PC-9 (cell line): Measurements from ENCODE around the gene TMEM18. TPM values are rescaled to one million over a fixed set of nuclear protein-coding genes. Genes with fewer than 3 reads are reported as not detected.
A peak's percentile ranks its signal among the peaks of the same experiment; 100 is the strongest.

Source experiments
- BruUV-seq: library from RNA; stranded (reverse); fragments of 400-500 nt; replicated peaks from 2 replicates; lab custom pipeline; 2021; lab: Mats Ljungman, UMichigan
- CTCF ChIA-PET: fragments of 300-600 bp; sonication (Branson Sonifier 250); formaldehyde crosslinking; loops from one replicate; lab custom pipeline; 2022; ENCODE audit warnings: antibody characterized with exemption; lab: Charles Lee
- POLR2A ChIA-PET: fragments of 300-600 bp; sonication (Branson Sonifier 250); formaldehyde crosslinking; loops from one replicate; lab custom pipeline; 2022; ENCODE audit warnings: antibody characterized with exemption; ENCODE audit not compliant: unreplicated experiment; lab: Charles Lee
- DNase-seq, 2 experiments: peaks; one replicate each; pipeline versions ENCODE4 v3.0.0 to v3.0.0-alpha.2; 2015 to 2022; ENCODE audit warnings: mixed read lengths in 1 of 2
- H2AFZ ChIP-seq: fragments of 200-600 bp; sonication (generic); 2 replicates; pipeline ENCODE4 v1.8.1; 2017; ENCODE audit warnings: antibody characterized with exemption
- H3F3A ChIP-seq: fragments of 200-600 bp; sonication (generic); 2 replicates; pipeline ENCODE4 v1.8.1; 2017; ENCODE audit warnings: antibody characterized with exemption, mild to moderate bottlenecking, low read depth; ENCODE audit not compliant: insufficient read depth
- H3K27ac ChIP-seq: fragments of 200-600 bp; sonication (generic); 2 replicates; pipeline ENCODE4 v1.6.1; 2016; ENCODE audit warnings: mixed run types
- H3K27me3 ChIP-seq: fragments of 200-600 bp; sonication (generic); 2 replicates; pipeline ENCODE4 v1.6.1; 2016; ENCODE audit warnings: low read depth, mixed run types; ENCODE audit not compliant: insufficient read depth
- H3K36me3 ChIP-seq: fragments of 200-600 bp; sonication (generic); 2 replicates; pipeline ENCODE4 v1.6.1; 2016; ENCODE audit warnings: low read depth, mixed run types
- H3K4me1 ChIP-seq: fragments of 200-600 bp; sonication (generic); replicated peaks from 2 replicates; pipeline ENCODE4 v1.6.1; 2016; ENCODE audit warnings: mixed run types; ENCODE audit not compliant: insufficient read depth
- H3K4me2 ChIP-seq: fragments of 200-600 bp; sonication (generic); 2 replicates; pipeline ENCODE4 v1.6.1; 2017; ENCODE audit warnings: mixed run types
- H3K4me3 ChIP-seq: fragments of 200-600 bp; sonication (generic); 2 replicates; pipeline ENCODE4 v1.6.1; 2016; ENCODE audit warnings: mixed run types
- H3K79me2 ChIP-seq: fragments of 200-600 bp; sonication (generic); 2 replicates; pipeline ENCODE4 v1.6.1; 2017; ENCODE audit warnings: low read depth, mixed run types
- H3K9me2 ChIP-seq: fragments of 200-600 bp; sonication (generic); 2 replicates; pipeline ENCODE4 v1.8.1; 2017; ENCODE audit warnings: mild to moderate bottlenecking; ENCODE audit not compliant: insufficient read depth
- H3K9me3 ChIP-seq: fragments of 200-600 bp; sonication (generic); 2 replicates; pipeline ENCODE4 v1.8.1; 2016; ENCODE audit warnings: low read depth; ENCODE audit not compliant: insufficient read depth
- H4K20me1 ChIP-seq: fragments of 200-600 bp; sonication (generic); 2 replicates; pipeline ENCODE4 v1.8.1; 2017; ENCODE audit not compliant: insufficient read depth
- EZH2 ChIP-seq: fragments of 200-600 bp; sonication (generic); IDR thresholded peaks from 2 replicates; pipeline ENCODE4 v1.8.0; 2017; ENCODE audit warnings: antibody characterized with exemption, low read depth
- intact Hi-C: fragments of 100-400 bp; cut with micrococcal nuclease; formaldehyde crosslinking; loops from one replicate; pipeline ENCODE4 v1.10.0; 2022; ENCODE audit not compliant: unreplicated experiment
- total RNA-seq: library from RNA; stranded (reverse); gene quantifications from 2 replicates; pipeline ENCODE4 v1.2.3, GENCODE V29; 2021
- TF ChIP-seq, protein P1 (sequence below): fragments of 200-600 bp; sonication (generic); conservative IDR thresholded peaks from 2 replicates; pipeline ENCODE4 v1.6.1; 2017; ENCODE audit warnings: mixed run types, antibody characterized with exemption, mild to moderate bottlenecking, moderate library complexity

Gene TMEM18
- total RNA-seq, 1 experiment from 2014 or later, result 30.5 TPM

DNA sequence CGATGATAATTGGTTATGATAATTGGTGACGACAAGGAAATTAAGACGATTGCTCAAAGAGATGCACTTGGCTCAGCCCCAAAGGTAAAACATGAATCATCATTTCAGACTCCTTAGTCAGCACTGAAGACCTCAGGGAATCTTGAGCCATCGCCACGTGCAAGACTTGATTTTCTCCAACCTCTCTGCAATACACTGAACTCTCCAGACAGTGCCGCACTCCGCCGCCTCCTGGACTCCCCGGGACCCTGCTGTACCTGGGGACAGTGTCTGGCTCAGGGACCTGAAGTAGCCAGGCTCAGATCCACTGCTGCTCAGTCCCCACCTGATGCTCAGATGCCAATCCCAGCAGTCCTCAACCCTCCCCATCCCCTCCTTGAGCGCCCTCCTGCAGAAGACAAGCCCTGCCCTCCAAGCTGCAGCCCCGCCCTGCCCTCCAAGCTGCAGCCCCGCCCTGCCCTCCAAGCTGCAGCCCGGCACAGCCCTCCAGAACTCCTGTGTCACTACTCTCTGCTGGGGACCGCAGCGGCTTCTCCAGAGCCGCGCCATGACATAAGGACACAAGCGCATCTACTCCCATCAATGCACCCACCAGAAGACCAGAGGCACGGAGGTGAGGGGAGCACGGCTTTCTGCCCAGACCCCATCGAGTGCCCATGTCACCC lies 1.1 kb downstream of the TMEM18 start:
- TF ChIP-seq EZH2, result no peak
- TF ChIP-seq, protein P1, sequence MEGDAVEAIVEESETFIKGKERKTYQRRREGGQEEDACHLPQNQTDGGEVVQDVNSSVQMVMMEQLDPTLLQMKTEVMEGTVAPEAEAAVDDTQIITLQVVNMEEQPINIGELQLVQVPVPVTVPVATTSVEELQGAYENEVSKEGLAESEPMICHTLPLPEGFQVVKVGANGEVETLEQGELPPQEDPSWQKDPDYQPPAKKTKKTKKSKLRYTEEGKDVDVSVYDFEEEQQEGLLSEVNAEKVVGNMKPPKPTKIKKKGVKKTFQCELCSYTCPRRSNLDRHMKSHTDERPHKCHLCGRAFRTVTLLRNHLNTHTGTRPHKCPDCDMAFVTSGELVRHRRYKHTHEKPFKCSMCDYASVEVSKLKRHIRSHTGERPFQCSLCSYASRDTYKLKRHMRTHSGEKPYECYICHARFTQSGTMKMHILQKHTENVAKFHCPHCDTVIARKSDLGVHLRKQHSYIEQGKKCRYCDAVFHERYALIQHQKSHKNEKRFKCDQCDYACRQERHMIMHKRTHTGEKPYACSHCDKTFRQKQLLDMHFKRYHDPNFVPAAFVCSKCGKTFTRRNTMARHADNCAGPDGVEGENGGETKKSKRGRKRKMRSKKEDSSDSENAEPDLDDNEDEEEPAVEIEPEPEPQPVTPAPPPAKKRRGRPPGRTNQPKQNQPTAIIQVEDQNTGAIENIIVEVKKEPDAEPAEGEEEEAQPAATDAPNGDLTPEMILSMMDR, result peak; percentile 56; the same call in 1 of the 2 replicates
- Histone ChIP-seq H3K9me2 (no peaks in the 10 kb centered on the region), H3K27ac (peak overlapping the region; percentile 57), H3K79me2 (peaks cover 37% of the 10 kb centered on the region), H3K27me3 (peaks cover under 1% of the 10 kb centered on the region; the same call in 1 of the 2 replicates), H2AFZ (peak overlapping the region; percentile 74; the same call in 1 of the 2 replicates), H3K4me2 (peak overlapping the region; percentile 94), H3K36me3 (peaks cover 8% of the 10 kb centered on the region), H3K4me3 (peak overlapping the region; percentile 68), H3F3A (peaks cover 15% of the 10 kb centered on the region), H3K4me1 (peaks cover 22% of the 10 kb centered on the region), H3K9me3 (no peaks in the 10 kb centered on the region), H4K20me1 (peaks cover 32% of the 10 kb centered on the region)
- intact Hi-C loops, result loop anchor here (1.0 to 10.0 kb wide), 4 partner anchors 65 to 869 kb away; partner anchors contain the start of genes ACP1 and SH3YL1
- BruUV-seq, result no TSS peak
- DNase-seq, result peak; percentile 49 to 83
- ChIA-PET POLR2A (interaction anchor here (0.7 kb wide), 2 partner anchors 26 to 1172 kb away, joined by 4 to 5 read pairs; no protein-coding TSS in a partner anchor), CTCF (interaction anchor here (0.6 to 0.9 kb wide), 3 partner anchors 534 to 1077 kb away, joined by 3 read pairs; no protein-coding TSS in a partner anchor)

DNA sequence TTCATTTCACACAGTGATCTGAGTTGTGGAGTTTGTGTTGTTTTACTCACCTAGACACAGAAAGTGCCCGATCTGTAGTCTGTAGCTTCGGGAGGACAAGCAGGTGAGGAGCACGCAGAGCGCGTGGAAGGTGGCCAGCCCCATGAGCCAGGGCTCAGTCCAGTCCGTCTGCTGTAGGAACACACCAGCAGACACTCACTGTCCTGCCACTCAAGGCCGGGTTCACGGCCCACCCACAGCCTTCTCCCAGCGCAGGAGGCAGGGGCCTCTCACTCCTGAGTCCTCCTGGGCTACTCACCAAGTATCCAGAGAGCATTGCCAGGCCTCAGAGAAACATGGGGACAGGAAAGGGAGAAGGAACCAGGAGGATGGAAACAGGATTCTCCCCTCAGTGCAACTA lies 1.7 kb downstream of the TMEM18 start:
- Histone ChIP-seq H3K4me3 (peak overlapping the region; percentile 68; the same call in 1 of the 2 replicates), H3K9me3 (no peaks in the 10 kb centered on the region), H4K20me1 (peaks cover 32% of the 10 kb centered on the region), H3K4me1 (peaks cover 22% of the 10 kb centered on the region), H3K36me3 (peaks cover 8% of the 10 kb centered on the region), H3K79me2 (peaks cover 37% of the 10 kb centered on the region), H3F3A (peaks cover 15% of the 10 kb centered on the region), H3K4me2 (peak overlapping the region; percentile 94), H3K27me3 (no peaks in the 10 kb centered on the region), H2AFZ (no peak overlapping the region), H3K27ac (peak overlapping the region; percentile 57), H3K9me2 (no peaks in the 10 kb centered on the region)
- POLR2A ChIA-PET, result no interaction called here
- no peak for TF ChIP-seq EZH2
- TF ChIP-seq, protein P1, result no peak
- CTCF ChIA-PET, result no interaction called here
- intact Hi-C loops, result loop anchor here (10.0 kb wide), 1 partner anchor 869 kb away; no protein-coding TSS in a partner anchor
- no peak for DNase-seq
- TSS peak; percentile 58 for BruUV-seq

DNA sequence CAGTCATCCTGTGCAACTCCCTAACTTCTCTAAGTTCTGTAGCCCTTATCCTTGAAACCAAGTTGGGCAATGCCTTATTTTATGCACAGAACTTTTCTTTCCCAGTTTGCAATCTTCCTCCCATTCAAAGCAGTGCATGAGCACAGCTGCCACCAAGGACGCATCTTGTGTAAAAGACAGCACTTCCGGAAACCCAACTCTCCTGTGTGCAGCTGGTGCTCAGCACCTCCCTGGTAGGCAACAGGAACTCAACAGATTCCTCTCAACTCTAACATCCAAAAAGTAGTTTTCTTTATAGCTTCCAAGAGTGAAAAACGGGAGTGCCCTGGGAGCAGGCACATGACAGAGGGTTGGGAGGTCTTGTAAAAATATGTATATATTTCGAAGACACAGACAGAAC lies 2.2 kb downstream of the TMEM18 start:
- Histone ChIP-seq H4K20me1 (peaks cover 32% of the 10 kb centered on the region), H3K27ac (no peak overlapping the region), H3K4me1 (peaks cover 22% of the 10 kb centered on the region), H3K79me2 (peaks cover 37% of the 10 kb centered on the region), H3K4me2 (peak overlapping the region; percentile 94; the same call in 1 of the 2 replicates), H3F3A (peaks cover 15% of the 10 kb centered on the region), H3K4me3 (0 out of 2 replicates have a peak overlapping the region, but pooled peaks have one; percentile 68), H3K9me2 (no peaks in the 10 kb centered on the region), H3K27me3 (no peaks in the 10 kb centered on the region), H3K36me3 (peaks cover 8% of the 10 kb centered on the region), H3K9me3 (no peaks in the 10 kb centered on the region), H2AFZ (no peak overlapping the region)
- BruUV-seq, result no TSS peak
- no peak for TF ChIP-seq EZH2
- TF ChIP-seq, protein P1, result no peak
- POLR2A ChIA-PET, result no interaction called here
- intact Hi-C loops, result loop anchor here (10.0 kb wide), 1 partner anchor 870 kb away; no protein-coding TSS in a partner anchor
- DNase-seq, result no peak
- CTCF ChIA-PET, result no interaction called here
